Measurements from ENCODE around the gene FAM111A.
A peak's percentile ranks its signal among the peaks of the same experiment; 100 is the strongest.

GRCh38 chr11:59171508-59172322, 29.1 kb downstream of the FAM111A start, which contains the start of gene DTX4:
- TF ChIP-seq CTCF (IDR thresholded peaks at IDR 0.05; ENCODE audit: insufficient read depth, low read length) (peak; percentile 86), POLR2AphosphoS5 (IDR thresholded peaks at IDR 0.05; ENCODE audit: low read depth) (no peak), REST (IDR thresholded peaks at IDR 0.05; ENCODE audit: insufficient replicate concordance, low read depth) (no peak)

Data from HL-60 (cell line).